B cell (primary cell): ENCODE measurements around the gene CRHR2. TPM values are rescaled to one million over a fixed set of nuclear protein-coding genes. Genes with fewer than 3 reads are reported as not detected.

Experiments used
- ATAC-seq: fragments of 200-7000 bp; cut with Tn5 transposase; one replicate; pipeline ENCODE4 v1.10.0; 2021; ENCODE audit warnings: low read depth, mild to moderate bottlenecking, moderate number of reproducible peaks, moderate library complexity
- CTCF ChIA-PET: fragments of 350-600 bp; sonication (Branson Sonifier 250); formaldehyde crosslinking; loops from one replicate; lab custom pipeline; 2021; ENCODE audit warnings: antibody characterized with exemption, inconsistent platforms; lab: Charles Lee
- POLR2A ChIA-PET: fragments of 350-600 bp; sonication (Branson Sonifier 250); formaldehyde crosslinking; loops from one replicate; lab custom pipeline; 2021; ENCODE audit warnings: antibody characterized with exemption; lab: Charles Lee
- DNase-seq: peaks from one replicate; pipeline ENCODE4 v3.0.0; 2013
- H2AFZ ChIP-seq: 2 replicates; pipeline ENCODE4 v1.6.1; 2012; ENCODE audit warnings: mild to moderate bottlenecking, low read depth, low read length; ENCODE audit not compliant: insufficient read depth, poor library complexity, severe bottlenecking
- H3K27ac ChIP-seq, 2 donors: 1 replicate in 1 of 2; 2 replicates in 1 of 2; pipeline ENCODE4 v1.5.1; 2012 to 2013; ENCODE audit warnings: low read length in 2 of 2, mild to moderate bottlenecking in 2 of 2, moderate library complexity in 1 of 2
- H3K27me3 ChIP-seq, 4 experiments: fragments of 200-600 bp in 1 of 4; sonication (generic) in 1 of 4; replicated peaks in 1 of 4; 1 replicate in 2 of 4; 2 replicates in 2 of 4; pipeline versions ENCODE4 v1.6.1 to v1.7.0; 2013 to 2016; ENCODE audit warnings: low read length in 3 of 4, mild to moderate bottlenecking in 2 of 4, mixed read lengths in 1 of 4, moderate library complexity in 1 of 4; ENCODE audit not compliant: insufficient read depth in 4 of 4, control insufficient read depth in 3 of 4; ENCODE audit errors: control extremely low read depth in 1 of 4
- H3K36me3 ChIP-seq, 2 experiments: replicated peaks in 1 of 2; 1 replicate in 1 of 2; 2 replicates in 1 of 2; pipeline versions ENCODE4 v1.6.1 to v1.7.1; 2013; ENCODE audit warnings: low read length in 1 of 2; ENCODE audit not compliant: insufficient read depth in 2 of 2, control insufficient read depth in 1 of 2; ENCODE audit errors: control extremely low read depth in 1 of 2, extremely low read depth in 1 of 2
- H3K4me1 ChIP-seq, 2 donors: fragments of 200-600 bp in 1 of 2; sonication (generic) in 1 of 2; 1 replicate in 1 of 2; 2 replicates in 1 of 2; pipeline versions ENCODE4 v1.5.1 to v1.6.1; 2013 to 2017; ENCODE audit warnings: low read length in 2 of 2; ENCODE audit not compliant: control insufficient read depth in 2 of 2, insufficient read depth in 2 of 2
- H3K4me2 ChIP-seq: replicated peaks from 2 replicates; pipeline ENCODE3; 2012; ENCODE audit warnings: mild to moderate bottlenecking, low read depth, low read length; ENCODE audit not compliant: poor library complexity, severe bottlenecking
- H3K4me3 ChIP-seq, 5 experiments: fragments of 200-600 bp in 1 of 5; sonication (generic) in 1 of 5; 1 replicate in 3 of 5; 2 replicates in 2 of 5; pipeline versions ENCODE4 v1.5.1 to v1.7.0; 2011 to 2016; ENCODE audit warnings: low read length in 4 of 5, mild to moderate bottlenecking in 4 of 5, low read depth in 2 of 5, control low read depth in 1 of 5, moderate library complexity in 1 of 5; ENCODE audit not compliant: insufficient read depth in 1 of 5; ENCODE audit errors: control extremely low read depth in 1 of 5, extremely low read depth in 1 of 5
- H3K79me2 ChIP-seq: fragments of 200-600 bp; sonication (generic); one replicate; pipeline ENCODE4 v1.6.0; 2016; ENCODE audit warnings: low read length; ENCODE audit not compliant: control insufficient read depth, insufficient read depth
- H3K9ac ChIP-seq: fragments of 200-600 bp; sonication (generic); 2 replicates; pipeline ENCODE4 v1.6.1; 2017; ENCODE audit warnings: mild to moderate bottlenecking, low read length, moderate library complexity
- H3K9me3 ChIP-seq, 3 donors: one replicate each; pipeline versions ENCODE4 v1.6.1 to v1.7.1; 2013; ENCODE audit warnings: low read length in 2 of 3; ENCODE audit not compliant: control insufficient read depth in 2 of 3, insufficient read depth in 1 of 3; ENCODE audit errors: control extremely low read depth in 1 of 3
- H4K20me1 ChIP-seq: 2 replicates; pipeline ENCODE4 v1.6.0; 2012; ENCODE audit warnings: mild to moderate bottlenecking, low read length; ENCODE audit not compliant: insufficient read depth, control insufficient read depth, poor library complexity, severe bottlenecking
- H3K27ac Mint-ChIP-seq: one replicate; pipeline ENCODE4 v1.8.0; 2021; ENCODE audit warnings: mixed read lengths
- H3K27me3 Mint-ChIP-seq: one replicate; pipeline ENCODE4 v1.8.0; 2021; ENCODE audit warnings: mixed read lengths
- H3K4me1 Mint-ChIP-seq: one replicate; pipeline ENCODE4 v1.8.0; 2021; ENCODE audit warnings: mixed read lengths
- H3K4me3 Mint-ChIP-seq: one replicate; pipeline ENCODE4 v1.8.0; 2021; ENCODE audit warnings: mixed read lengths
- H3K9me3 Mint-ChIP-seq: one replicate; pipeline ENCODE4 v1.8.0; 2022; ENCODE audit warnings: mixed read lengths; ENCODE audit not compliant: insufficient read depth
- EZH2 ChIP-seq: IDR thresholded peaks from 2 replicates; pipeline ENCODE4 v1.6.1; 2012; ENCODE audit warnings: borderline replicate concordance, low read depth, mild to moderate bottlenecking, moderate library complexity, low read length; ENCODE audit not compliant: insufficient read depth, poor library complexity, severe bottlenecking
- WGBS: methylation state at CpG from one replicate; pipeline ENCODE4 v1.1.5; 2013; ENCODE audit warnings: missing lambda C conversion rate; ENCODE audit not compliant: insufficient coverage; 5-methylcytosine and 5-hydroxymethylcytosine counted together
- intact Hi-C: fragments of 100-400 bp; cut with micrococcal nuclease; formaldehyde crosslinking; loops from one replicate; pipeline ENCODE4 v1.10.0; 2022
- polyA plus RNA-seq: library from polyadenylated mRNA; depleted of rRNA; stranded (reverse); fragments of >200 nt; gene quantifications from 2 replicates; pipeline ENCODE4 v1.2.3, GENCODE V29; 2012
- total RNA-seq, 2 donors: library from RNA; stranded (reverse); fragments of 120-200 nt in 1 of 2; gene quantifications; 1 replicate in 1 of 2; 2 replicates in 1 of 2; pipeline versions ENCODE4 v1.2.3 to v1.2.4, GENCODE V29; 2013 to 2022
- TF ChIP-seq, protein P1 (sequence below): fragments of 200-600 bp; IDR thresholded peaks from one replicate; pipeline ENCODE4 v1.8.0; 2022; ENCODE audit warnings: antibody characterized with exemption, mild to moderate bottlenecking

The CRHR2 gene
- total and polyA plus RNA-seq, 2 donors (not counting 1 experiment from before 2014, with no cell fraction given) = not detected

DNA sequence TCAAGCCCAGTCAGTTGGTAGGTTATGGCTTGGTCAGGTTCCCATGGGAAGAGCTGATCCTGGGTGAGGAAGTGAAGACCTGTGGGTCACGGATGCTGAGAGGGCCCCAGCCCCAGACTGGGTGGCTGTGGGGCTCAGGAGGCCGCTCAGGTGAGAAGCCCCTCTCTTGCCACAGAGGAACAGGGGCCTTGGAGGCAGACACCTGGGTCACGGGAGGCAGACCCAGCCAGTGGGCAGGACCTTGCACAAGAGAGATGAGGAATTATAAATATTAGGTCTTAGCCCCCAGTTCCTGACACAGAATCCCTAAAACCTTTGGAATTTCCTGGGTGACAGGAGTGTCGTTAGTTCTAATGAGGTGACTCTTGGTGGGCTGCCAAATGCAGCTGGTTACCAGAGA, 10.6 kb upstream of the CRHR2 start:
- Histone ChIP-seq H3K4me3 (no peak overlapping the region), H4K20me1 (no peaks in the 10 kb centered on the region), H3K36me3 (no peaks in the 10 kb centered on the region), H3K4me1 (no peaks in the 10 kb centered on the region), H3K4me2 (no peak overlapping the region), H3K27me3 (peaks cover 0 to 3% (median 0%) of the 10 kb centered on the region in 4 experiments), H3K79me2 (no peaks in the 10 kb centered on the region), H3K9ac (no peak overlapping the region), H3K9me3 (no peaks in the 10 kb centered on the region), H3K27ac (no peak overlapping the region), H2AFZ (no peak overlapping the region)
- Mint-ChIP-seq H3K4me1 (no peaks in the 10 kb centered on the region), H3K9me3 (no peaks in the 10 kb centered on the region), H3K27ac (no peak overlapping the region), H3K27me3 (peaks cover 23% of the 10 kb centered on the region), H3K4me3 (no peak overlapping the region)
- TF ChIP-seq, protein P1, sequence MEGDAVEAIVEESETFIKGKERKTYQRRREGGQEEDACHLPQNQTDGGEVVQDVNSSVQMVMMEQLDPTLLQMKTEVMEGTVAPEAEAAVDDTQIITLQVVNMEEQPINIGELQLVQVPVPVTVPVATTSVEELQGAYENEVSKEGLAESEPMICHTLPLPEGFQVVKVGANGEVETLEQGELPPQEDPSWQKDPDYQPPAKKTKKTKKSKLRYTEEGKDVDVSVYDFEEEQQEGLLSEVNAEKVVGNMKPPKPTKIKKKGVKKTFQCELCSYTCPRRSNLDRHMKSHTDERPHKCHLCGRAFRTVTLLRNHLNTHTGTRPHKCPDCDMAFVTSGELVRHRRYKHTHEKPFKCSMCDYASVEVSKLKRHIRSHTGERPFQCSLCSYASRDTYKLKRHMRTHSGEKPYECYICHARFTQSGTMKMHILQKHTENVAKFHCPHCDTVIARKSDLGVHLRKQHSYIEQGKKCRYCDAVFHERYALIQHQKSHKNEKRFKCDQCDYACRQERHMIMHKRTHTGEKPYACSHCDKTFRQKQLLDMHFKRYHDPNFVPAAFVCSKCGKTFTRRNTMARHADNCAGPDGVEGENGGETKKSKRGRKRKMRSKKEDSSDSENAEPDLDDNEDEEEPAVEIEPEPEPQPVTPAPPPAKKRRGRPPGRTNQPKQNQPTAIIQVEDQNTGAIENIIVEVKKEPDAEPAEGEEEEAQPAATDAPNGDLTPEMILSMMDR = no peak
- TF ChIP-seq EZH2 = no peak
- WGBS = 86% methylated on average over 3 of the region's 4 CpGs
- no peak for ATAC-seq
- CTCF ChIA-PET = no interaction called here
- intact Hi-C loops = no loop called here
- DNase-seq = no peak
- POLR2A ChIA-PET = no interaction called here

DNA sequence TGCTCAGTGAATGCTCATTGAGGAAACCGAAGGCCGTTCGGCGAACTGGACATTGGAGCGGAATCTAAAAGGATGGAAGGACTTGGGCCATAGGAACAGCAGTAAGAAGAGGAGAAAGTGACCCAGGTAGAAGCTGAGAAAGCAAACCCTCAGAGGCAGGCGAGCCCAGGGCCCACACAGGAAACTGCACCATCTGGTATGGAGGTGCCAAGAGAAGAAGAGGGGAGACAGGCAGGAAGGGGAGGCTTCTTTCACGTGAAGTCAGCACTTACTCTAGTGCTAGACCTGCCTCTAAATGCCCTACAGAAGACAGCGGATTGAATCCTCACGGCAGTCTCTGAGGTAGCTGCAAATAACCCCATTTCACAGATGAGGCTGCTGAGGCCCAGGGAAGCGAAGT, 10.2 kb upstream of the CRHR2 start:
- no peaks in the 10 kb centered on the region for H3K9me3 ChIP-seq
- H3K4me2 ChIP-seq = no peak overlapping the region
- no peaks in the 10 kb centered on the region for H4K20me1 ChIP-seq
- ChIA-PET POLR2A (no interaction called here), CTCF (no interaction called here)
- H3K4me1 ChIP-seq = no peaks in the 10 kb centered on the region
- H3K4me3 Mint-ChIP-seq = no peak overlapping the region
- H3K4me3 ChIP-seq = no peak overlapping the region
- peaks cover 0 to 3% (median 0%) of the 10 kb centered on the region in 4 experiments for H3K27me3 ChIP-seq
- H3K27ac ChIP-seq = no peak overlapping the region
- no peak overlapping the region for H3K27ac Mint-ChIP-seq
- no peak for DNase-seq
- peaks cover 22% of the 10 kb centered on the region for H3K27me3 Mint-ChIP-seq
- no peak overlapping the region for H2AFZ ChIP-seq
- no peaks in the 10 kb centered on the region for H3K36me3 ChIP-seq
- no peak for TF ChIP-seq EZH2
- TF ChIP-seq, protein P1 = no peak
- H3K79me2 ChIP-seq = no peaks in the 10 kb centered on the region
- H3K4me1 Mint-ChIP-seq = no peaks in the 10 kb centered on the region
- no peaks in the 10 kb centered on the region for H3K9me3 Mint-ChIP-seq
- 93% methylated on average over 7 of the region's 10 CpGs for WGBS
- no peak for ATAC-seq
- intact Hi-C loops = no loop called here
- H3K9ac ChIP-seq = no peak overlapping the region
